T-helper 2 cell treated with Interferon-gamma antibody and Interleukin-4, amounts not matched to agents 5 μg/mL and 100 μg/mL, for 36 hours (primary cell): ENCODE data around the gene CENPL.
"Not testable (repeated sequence)": the region's sequence is repeated elsewhere in the genome, so short reads cannot be mapped to it uniquely, and the experiment has no call there.

Experiments used
- DNase-seq: peaks from one replicate; pipeline ENCODE4 v3.0.0; 2021; ENCODE audit warnings: low spot score
- H3K27ac Mint-ChIP-seq: one replicate; pipeline ENCODE4 v1.8.0; 2021; ENCODE audit warnings: mild to moderate bottlenecking, mixed read lengths
- H3K27me3 Mint-ChIP-seq: one replicate; pipeline ENCODE4 v1.8.0; 2021; ENCODE audit warnings: low read depth, mixed read lengths
- H3K36me3 Mint-ChIP-seq: one replicate; pipeline ENCODE4 v1.8.0; 2021; ENCODE audit warnings: low read depth, mixed read lengths
- H3K4me1 Mint-ChIP-seq: one replicate; pipeline ENCODE4 v1.8.0; 2021; ENCODE audit warnings: low read depth, mixed read lengths
- H3K4me3 Mint-ChIP-seq: one replicate; pipeline ENCODE4 v1.8.0; 2022; ENCODE audit warnings: mild to moderate bottlenecking, moderate library complexity, mixed read lengths
- H3K9me3 Mint-ChIP-seq: one replicate; pipeline ENCODE4 v1.8.0; 2021; ENCODE audit warnings: mixed read lengths

The CENPL gene

DNA sequence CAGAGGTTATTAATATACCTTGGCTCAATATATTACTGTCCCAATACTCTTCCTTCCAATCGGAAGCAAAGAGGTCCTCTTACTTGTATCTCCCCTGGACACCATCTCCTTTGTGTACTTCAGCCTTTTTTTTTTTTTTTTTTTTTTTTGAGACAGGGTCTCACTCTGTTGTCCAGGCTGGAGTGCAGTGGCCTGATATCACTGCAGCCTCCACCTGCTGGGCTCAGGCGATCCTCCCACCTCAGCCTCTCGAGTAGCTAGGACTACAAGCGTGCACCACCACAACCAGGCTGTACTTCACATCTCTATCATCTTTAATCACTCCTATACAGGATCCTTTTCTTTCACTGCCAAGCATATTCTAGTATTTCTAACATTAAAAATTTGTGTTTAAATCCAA lies 3.0 kb downstream of the CENPL start:
- no peak overlapping the region for H3K27ac Mint-ChIP-seq
- peaks cover 36% of the 10 kb centered on the region for H3K4me1 Mint-ChIP-seq
- no peak for DNase-seq
- H3K27me3 Mint-ChIP-seq, result no peaks in the 10 kb centered on the region
- H3K36me3 Mint-ChIP-seq, result peaks cover 50% of the 10 kb centered on the region
- H3K9me3 Mint-ChIP-seq, result no peaks in the 10 kb centered on the region
- H3K4me3 Mint-ChIP-seq, result peak overlapping the region; percentile 94

GRCh38 chr1:173818459-173818858 lies 6.2 kb downstream of the CENPL start:
- no peaks in the 10 kb centered on the region for H3K27me3 Mint-ChIP-seq
- peaks cover 54% of the 10 kb centered on the region for H3K4me1 Mint-ChIP-seq
- DNase-seq, result no peak
- no peaks in the 10 kb centered on the region for H3K9me3 Mint-ChIP-seq
- H3K36me3 Mint-ChIP-seq, result peaks cover 71% of the 10 kb centered on the region
- H3K27ac Mint-ChIP-seq, result no peak overlapping the region
- no peak overlapping the region for H3K4me3 Mint-ChIP-seq

- H3K9me3 Mint-ChIP-seq, DNase-seq, H3K27me3 Mint-ChIP-seq, H3K27ac Mint-ChIP-seq, H3K4me3 Mint-ChIP-seq: not testable (repeated sequence)
- peaks cover 74% of the 10 kb centered on the region for H3K36me3 Mint-ChIP-seq
- peaks cover 42% of the 10 kb centered on the region for H3K4me1 Mint-ChIP-seq
These were observed 11.0 kb downstream of the CENPL start for GRCh38 chr1:173813654-173814053.

DNA sequence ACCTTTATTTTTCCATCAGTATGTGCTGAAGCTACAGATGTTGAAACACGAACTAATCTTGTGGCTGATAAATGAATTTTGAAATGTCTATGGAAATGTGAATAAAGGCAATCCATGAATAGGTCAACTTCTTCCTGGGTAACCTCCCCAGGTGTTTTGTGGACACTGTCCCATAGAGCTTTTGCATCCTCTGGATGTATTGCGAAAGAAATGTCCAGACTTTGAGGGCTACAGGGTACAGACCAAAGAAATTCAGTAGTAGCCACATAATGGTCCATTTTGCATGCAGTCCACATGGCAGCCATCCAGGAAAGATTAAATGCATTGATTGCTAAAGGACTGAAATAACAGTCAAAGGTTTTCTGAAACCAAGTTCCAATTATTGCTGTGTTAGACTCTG lies 21.7 kb downstream of the CENPL start:
- Mint-ChIP-seq H3K27ac (no peak overlapping the region), H3K27me3 (no peaks in the 10 kb centered on the region), H3K9me3 (no peaks in the 10 kb centered on the region), H3K4me3 (no peak overlapping the region), H3K36me3 (peaks cover 54% of the 10 kb centered on the region), H3K4me1 (peaks cover 3% of the 10 kb centered on the region)
- DNase-seq, result no peak

DNA sequence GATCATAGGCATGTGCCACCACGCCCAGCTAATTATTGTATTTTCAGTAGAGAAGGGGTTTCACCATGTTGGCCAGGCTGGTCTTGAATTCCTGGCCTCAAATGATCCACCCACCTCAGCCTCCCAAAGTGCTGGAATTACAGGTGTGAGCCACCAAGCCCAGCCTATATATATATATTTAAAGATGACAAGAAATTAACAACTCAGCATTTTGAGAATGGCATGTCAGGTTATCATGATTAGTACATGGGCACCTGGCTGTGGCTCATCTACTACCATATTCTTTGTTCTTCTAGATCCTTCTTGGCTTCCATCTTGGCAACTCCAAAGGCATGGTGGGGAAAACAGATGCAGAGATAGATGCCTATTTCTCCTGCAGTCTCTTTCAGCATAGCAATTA lies 24.7 kb downstream of the CENPL start:
- H3K27me3 Mint-ChIP-seq, H3K9me3 Mint-ChIP-seq: not testable (repeated sequence)
- H3K36me3 Mint-ChIP-seq, result peaks cover 41% of the 10 kb centered on the region

DNA sequence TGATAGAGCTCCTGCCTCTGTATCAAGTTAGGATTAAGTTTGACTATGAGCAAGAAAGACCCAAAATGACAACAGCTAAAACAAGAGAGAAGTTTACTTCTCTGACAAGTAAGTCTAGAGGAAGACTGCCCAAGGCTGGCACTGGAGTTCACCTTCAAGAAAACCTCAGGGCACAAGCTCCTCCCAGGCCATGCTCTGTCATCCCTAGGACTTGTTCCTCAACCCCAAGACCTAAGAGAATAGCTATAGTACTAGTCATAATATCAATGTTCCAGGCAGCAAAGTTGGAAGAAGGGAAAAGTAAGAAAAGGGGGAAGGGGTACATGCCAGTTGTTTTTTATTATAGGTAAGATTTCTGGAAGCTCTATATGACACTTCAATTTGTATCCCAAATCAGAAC lies 26.6 kb downstream of the CENPL start:
- Mint-ChIP-seq H3K9me3 (no peaks in the 10 kb centered on the region), H3K27me3 (no peaks in the 10 kb centered on the region), H3K36me3 (peaks cover 34% of the 10 kb centered on the region), H3K4me1 (no peaks in the 10 kb centered on the region), H3K4me3 (no peak overlapping the region), H3K27ac (no peak overlapping the region)
- no peak for DNase-seq

More for the DNA sequence above, 24.7 kb downstream of the CENPL start:
- DNase-seq, H3K4me3 Mint-ChIP-seq, H3K4me1 Mint-ChIP-seq, H3K27ac Mint-ChIP-seq: not testable (repeated sequence)

DNA sequence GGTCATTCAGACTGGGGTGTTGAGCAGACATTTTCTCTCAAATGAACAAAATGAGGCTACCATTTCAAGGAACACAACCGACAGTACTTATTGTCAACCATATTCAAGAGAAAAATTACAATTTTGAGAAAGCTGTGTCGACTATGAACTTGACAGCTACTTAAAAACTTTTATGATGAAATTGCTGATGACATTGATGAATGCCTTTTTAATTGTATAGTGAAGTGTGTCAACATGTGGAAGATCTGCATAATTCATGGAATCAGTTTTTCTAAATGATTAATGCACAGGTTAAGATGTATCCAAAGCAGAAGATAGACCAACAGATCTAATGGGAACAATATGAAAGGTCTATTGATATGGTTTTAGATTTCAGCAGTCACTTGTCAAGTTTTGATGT lies 34.8 kb downstream of the CENPL start:
- Mint-ChIP-seq H3K4me1 (no peaks in the 10 kb centered on the region), H3K4me3 (no peak overlapping the region), H3K36me3 (peaks cover 26% of the 10 kb centered on the region), H3K27me3 (no peaks in the 10 kb centered on the region), H3K9me3 (no peaks in the 10 kb centered on the region), H3K27ac (no peak overlapping the region)
- no peak for DNase-seq

GRCh38 chr1:173784997-173785396 lies 39.7 kb downstream of the CENPL start:
- DNase-seq, result no peak
- Mint-ChIP-seq H3K4me3 (no peak overlapping the region), H3K4me1 (no peaks in the 10 kb centered on the region), H3K27me3 (no peaks in the 10 kb centered on the region), H3K36me3 (peaks cover 33% of the 10 kb centered on the region), H3K27ac (no peak overlapping the region), H3K9me3 (no peaks in the 10 kb centered on the region)

- peaks cover 56% of the 10 kb centered on the region for H3K36me3 Mint-ChIP-seq
- DNase-seq, result no peak
- no peak overlapping the region for H3K4me3 Mint-ChIP-seq
- H3K4me1 Mint-ChIP-seq, result peaks cover 4% of the 10 kb centered on the region
- no peaks in the 10 kb centered on the region for H3K9me3 Mint-ChIP-seq
- H3K27me3 Mint-ChIP-seq, result no peaks in the 10 kb centered on the region
- H3K27ac Mint-ChIP-seq, result no peak overlapping the region
These were observed 44.7 kb downstream of the CENPL start for GRCh38 chr1:173779936-173780335.

DNA sequence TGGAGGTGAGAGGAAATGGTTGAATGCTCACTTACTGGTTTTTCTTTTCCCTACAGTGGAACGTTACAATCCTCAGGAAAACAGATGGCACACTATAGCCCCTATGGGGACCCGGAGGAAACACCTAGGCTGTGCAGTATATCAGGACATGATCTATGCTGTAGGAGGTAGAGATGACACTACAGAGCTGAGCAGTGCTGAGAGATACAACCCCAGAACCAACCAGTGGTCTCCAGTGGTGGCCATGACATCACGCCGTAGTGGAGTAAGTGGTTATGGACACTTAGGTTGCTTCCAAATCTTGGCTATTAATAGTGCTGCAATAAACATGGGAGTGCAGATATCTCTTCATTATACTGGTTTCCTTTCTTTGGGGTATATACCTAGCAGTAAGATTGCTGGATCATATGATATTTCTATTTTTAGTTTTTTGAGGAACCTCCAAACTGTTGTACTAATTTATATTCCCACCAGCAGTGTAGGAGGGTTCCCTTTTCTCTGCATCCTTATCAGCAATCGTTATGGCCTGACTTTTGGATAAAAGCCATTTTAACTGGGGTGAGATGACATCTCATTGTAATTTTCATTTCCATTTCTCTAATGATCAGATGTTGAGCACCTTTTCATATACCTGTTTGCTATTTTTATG lies 49.0 kb downstream of the CENPL start:
- Mint-ChIP-seq H3K9me3 (no peaks in the 10 kb centered on the region), H3K36me3 (peaks cover 44% of the 10 kb centered on the region), H3K27me3 (no peaks in the 10 kb centered on the region), H3K4me1 (peaks cover 4% of the 10 kb centered on the region), H3K27ac (no peak overlapping the region), H3K4me3 (no peak overlapping the region)
- DNase-seq, result no peak

DNA sequence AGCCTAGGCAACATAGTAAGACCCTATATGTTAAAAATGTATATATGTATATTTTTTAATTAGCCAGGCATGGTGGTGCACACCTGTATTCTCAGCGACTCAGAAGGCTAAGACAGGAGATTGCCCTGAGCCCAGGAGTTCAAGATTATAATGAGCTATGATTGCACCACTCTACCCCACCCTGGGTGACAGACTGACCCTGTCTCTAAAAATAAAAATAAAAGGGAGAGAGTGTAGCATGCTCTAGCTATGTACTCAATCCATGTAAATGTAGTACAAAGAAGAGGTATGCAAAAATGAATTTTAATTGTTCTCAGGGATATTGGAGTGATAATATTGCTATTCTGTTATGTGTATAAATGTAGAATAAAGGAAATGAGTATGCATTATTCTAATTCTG lies 53.1 kb downstream of the CENPL start:
- H3K9me3 Mint-ChIP-seq, result no peaks in the 10 kb centered on the region
- H3K27ac Mint-ChIP-seq, result no peak overlapping the region
- H3K4me3 Mint-ChIP-seq, result no peak overlapping the region
- DNase-seq, result no peak
- peaks cover 7% of the 10 kb centered on the region for H3K4me1 Mint-ChIP-seq
- H3K36me3 Mint-ChIP-seq, result peaks cover 36% of the 10 kb centered on the region
- no peaks in the 10 kb centered on the region for H3K27me3 Mint-ChIP-seq

GRCh38 chr1:173770330-173770729 lies 54.4 kb downstream of the CENPL start:
- not testable (repeated sequence) for H3K27me3 Mint-ChIP-seq, H3K4me1 Mint-ChIP-seq
- peaks cover 25% of the 10 kb centered on the region for H3K36me3 Mint-ChIP-seq

DNA sequence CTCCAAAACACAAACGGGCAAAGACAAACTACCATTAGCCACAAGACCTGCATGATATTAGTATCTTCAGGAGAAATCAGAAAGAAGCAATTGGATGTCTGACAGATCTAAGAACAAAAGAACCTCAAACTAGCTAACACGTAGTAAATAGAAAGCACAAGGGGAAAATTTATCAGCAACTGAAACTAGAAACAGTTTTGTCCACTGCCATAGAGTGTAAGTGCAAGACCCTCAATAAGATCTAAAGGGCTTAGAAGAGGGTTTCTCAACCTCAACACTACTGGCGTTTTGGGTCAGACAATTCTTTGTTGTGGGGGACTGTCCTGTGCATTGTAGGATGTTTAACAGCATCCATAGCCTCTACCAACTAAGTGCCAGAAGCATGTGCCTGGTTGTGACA lies 55.9 kb downstream of the CENPL start:
- Mint-ChIP-seq H3K27ac (no peak overlapping the region), H3K36me3 (peaks cover 26% of the 10 kb centered on the region), H3K27me3 (no peaks in the 10 kb centered on the region), H3K9me3 (peaks cover 8% of the 10 kb centered on the region), H3K4me1 (peaks cover 7% of the 10 kb centered on the region), H3K4me3 (no peak overlapping the region)
- no peak for DNase-seq

More at GRCh38 chr1:173770330-173770729, 54.4 kb downstream of the CENPL start:
- H3K9me3 Mint-ChIP-seq, H3K27ac Mint-ChIP-seq, H3K4me3 Mint-ChIP-seq, DNase-seq: not testable (repeated sequence)

- peaks cover 14% of the 10 kb centered on the region for H3K9me3 Mint-ChIP-seq
- H3K36me3 Mint-ChIP-seq, result peaks cover 31% of the 10 kb centered on the region
- H3K27me3 Mint-ChIP-seq, result no peaks in the 10 kb centered on the region
- DNase-seq, result no peak
- H3K4me1 Mint-ChIP-seq, result peaks cover 7% of the 10 kb centered on the region
- no peak overlapping the region for H3K4me3 Mint-ChIP-seq
- no peak overlapping the region for H3K27ac Mint-ChIP-seq
These were observed 56.5 kb downstream of the CENPL start for GRCh38 chr1:173768206-173768605.

DNA sequence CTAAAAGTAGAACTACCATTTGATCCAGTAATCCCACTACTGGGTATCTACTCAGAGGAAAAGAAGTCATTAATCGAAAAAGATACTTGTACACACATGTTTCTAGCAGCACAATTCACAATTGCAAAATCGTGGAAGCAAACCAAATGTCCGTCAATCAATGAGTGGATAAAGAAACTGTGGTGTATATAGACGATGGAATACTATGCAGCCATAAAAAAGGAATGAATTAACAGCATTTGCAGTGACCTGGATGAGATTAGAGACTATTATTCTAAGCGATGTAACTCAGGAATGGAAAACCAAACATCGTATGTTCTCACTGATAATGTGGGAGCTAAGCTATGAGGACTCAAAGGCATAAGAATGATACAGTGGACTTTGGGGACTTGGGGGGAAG lies 60.4 kb downstream of the CENPL start:
- not testable (repeated sequence) for H3K27me3 Mint-ChIP-seq, H3K4me1 Mint-ChIP-seq, H3K27ac Mint-ChIP-seq, H3K4me3 Mint-ChIP-seq, DNase-seq
- peaks cover 63% of the 10 kb centered on the region for H3K36me3 Mint-ChIP-seq
- H3K9me3 Mint-ChIP-seq, result peaks cover 43% of the 10 kb centered on the region
